Measurements from ENCODE around the gene PROX1.

The PROX1 gene

DNA sequence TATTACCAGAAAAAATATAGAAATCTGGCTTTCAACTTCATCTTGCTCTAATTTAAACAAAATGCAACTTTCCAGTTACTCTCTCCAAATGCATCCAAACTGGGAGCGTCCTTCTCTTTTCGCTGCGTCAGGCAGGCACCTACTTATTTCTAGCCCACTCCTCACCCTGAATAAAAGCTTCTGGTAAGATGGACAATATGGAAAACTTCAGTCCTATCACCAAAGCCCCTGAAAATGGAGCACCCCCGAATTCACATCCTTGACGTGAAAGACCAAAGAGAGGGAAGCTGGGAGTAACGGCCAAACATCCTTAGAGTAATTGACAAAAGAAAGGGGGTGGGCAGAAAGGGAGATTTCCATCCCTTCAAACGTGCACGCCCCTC, 5.5 kb upstream of the PROX1 start:
- no peak for DNase-seq

DNA sequence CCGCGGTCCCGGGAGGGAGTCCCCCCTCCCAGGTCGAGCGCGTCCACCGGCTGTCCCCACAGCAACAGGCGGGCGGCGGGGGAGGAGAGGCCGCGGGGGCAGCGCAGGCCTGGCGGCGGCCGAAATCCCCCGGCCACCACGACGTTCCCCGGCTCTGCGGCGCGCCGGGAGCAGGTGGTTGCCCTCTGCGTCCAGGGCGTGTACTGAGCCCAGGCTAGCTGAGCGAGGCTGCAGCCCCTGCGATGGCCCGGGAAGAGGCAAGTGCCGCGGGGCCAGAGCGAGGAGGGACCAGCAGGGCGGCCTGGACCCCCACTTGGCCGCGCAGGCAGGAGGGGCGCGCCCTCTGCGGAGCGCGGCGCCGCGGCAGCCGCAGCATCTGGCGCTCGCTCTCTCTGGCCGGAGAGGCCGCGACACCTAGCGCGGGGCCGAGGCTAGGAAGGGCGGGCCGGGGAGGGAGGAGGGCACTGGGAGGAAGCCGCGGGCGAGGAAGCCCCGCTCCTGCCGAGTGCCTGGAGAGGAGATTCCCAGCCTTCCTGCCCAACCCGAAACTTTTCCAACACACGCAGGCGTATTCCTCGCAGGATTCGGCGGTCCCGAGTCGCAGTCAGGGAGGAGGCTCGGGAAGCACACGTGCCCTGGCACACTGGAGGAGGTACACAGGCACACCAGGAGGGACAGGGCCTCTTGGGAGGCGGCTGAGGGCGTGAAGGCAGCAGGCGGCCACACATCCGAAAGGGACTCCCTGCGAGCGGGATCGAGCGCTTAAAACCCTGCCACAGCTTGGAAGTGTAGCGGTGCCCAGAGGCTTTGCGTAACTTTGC, 4.9 kb upstream of the PROX1 start:
- DNase-seq, result peak; percentile 36

GRCh38 chr1:213983493-213984386, 4.0 kb upstream of the PROX1 start:
- peak; percentile 57 for DNase-seq

DNA sequence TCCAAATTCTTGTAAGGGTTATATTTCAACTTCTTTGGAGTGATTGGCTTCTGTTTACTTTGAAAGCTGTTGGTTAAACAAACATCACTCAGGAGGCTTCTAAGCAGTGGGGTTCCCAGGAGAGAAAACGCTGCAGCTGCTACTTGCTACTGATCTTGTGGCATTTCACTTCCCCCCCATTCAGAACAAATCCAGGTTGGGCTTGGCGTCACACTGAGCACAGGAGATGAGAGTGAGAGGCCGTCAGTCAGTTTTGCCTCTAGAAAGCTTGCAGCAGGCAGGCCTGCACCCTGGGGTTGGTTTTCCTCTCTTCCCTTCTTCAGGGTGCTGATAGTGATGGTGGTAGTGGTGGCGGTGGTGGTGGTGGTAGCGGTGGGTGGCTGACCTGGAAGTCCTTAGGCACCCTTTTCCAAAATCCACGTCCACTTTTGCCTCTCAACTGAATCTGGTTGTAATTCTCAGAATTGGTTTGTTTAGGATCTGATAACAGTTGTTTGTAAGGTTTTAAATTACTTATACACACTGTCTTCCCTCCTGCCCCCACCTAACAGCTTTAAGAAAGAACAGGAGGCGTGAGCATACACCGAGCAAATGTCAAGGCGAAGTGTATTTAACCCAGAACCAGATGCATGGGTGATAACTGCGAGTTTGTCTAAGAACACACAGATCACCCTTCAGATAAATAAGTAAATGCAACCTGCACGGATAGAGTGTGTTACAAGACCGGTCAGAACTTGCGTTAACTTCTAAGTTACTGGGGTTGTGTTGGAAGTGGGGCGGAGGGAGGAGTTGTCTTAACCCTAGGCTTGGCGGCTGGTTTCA, 3.2 kb upstream of the PROX1 start:
- peak; percentile 53 for DNase-seq

DNA sequence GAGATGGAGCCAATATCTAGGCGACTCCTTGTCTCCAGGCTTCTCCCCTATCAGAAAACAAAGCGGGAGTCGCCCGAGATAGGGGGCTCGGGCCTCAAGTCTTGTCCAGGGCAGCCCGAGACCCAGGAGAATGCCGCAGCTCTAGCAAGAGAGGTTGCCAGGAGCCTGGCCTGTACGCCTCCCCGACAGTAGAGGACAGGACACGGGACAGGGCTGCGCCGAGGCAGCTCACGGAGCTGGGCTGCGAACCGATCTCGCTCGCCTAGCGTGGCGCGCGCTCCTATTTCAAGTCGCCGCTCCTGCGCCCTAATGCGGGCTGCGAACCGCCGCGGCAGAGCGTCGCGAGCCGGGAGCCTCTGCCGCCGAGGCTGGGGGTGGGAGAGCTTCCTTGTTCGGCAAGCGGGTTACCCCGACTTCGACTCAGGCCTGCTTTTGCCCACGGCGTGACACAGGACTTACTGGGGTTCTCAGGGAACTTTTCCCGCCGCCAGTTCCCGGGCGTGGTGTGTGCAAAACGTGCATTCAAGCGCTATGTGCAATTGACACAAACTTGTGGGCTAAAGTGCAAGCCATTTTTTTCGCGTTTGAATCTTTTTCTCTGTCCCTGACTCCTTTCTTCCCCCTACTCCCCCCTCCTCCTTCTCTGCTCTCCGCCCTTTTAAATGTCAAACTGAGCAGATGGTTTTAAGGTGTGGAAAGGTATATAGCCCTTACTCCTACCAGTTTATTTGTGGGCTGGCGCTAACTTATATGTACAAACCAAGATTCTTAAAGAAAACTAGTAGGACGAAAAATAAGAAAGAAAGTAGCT, 2.4 kb upstream of the PROX1 start:
- no peak for DNase-seq

- no peak for DNase-seq
Measured at GRCh38 chr1:213986020-213986924, 1.5 kb upstream of the PROX1 start.

DNA sequence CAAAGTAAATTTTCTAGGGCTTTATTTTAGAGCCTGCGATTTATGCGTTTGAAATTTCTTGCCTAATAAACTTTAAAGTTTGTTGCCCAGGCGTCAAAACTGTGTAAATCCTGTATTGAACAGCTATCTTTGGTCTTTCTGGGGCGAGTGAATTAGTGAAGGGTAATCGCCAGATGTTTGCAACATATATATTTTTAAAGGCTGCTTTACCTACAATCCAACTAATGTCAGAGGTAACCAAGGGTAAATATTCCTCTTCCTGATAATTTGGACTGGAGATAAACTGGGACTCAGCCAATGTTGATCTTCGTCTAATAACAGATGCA, 885 bp upstream of the PROX1 start:
- no peak for DNase-seq

DNA sequence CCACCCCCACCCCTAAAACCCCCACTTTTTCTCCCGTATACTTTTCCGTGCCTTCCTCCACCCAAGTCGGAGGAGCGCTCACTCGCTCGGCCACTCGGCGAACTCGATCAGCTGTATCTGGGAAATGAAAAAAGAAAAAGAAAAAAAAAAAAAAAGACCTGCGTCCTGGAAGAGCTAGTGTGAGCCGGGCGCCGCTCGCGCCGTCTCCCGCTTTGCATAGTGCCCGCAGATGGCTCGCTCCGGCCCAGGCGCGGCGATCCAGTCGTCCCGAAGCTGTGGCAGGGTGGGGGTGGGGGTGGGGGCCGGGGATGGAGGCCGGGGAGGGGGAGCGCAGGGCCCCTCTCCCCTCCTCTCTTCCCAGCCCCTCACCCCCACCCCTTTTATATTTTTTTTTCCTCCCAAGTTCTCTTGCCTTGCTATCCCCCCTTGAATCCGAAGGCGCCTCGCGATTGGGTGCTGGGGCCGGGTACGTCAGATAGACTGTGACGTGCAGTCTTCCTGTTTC, 299 bp upstream of the PROX1 start:
- DNase-seq, result no peak

- no peak for DNase-seq
Measured at GRCh38 chr1:213988507-213989001, 781 bp downstream of the PROX1 start.

- peak; percentile 24 for DNase-seq
Measured at GRCh38 chr1:213989002-213989855, 1.5 kb downstream of the PROX1 start.

GRCh38 chr1:213993929-213994328, 6.2 kb downstream of the PROX1 start:
- DNase-seq, result no peak

- DNase-seq, result no peak
Measured at GRCh38 chr1:213994888-213995287, 7.1 kb downstream of the PROX1 start.

DNA sequence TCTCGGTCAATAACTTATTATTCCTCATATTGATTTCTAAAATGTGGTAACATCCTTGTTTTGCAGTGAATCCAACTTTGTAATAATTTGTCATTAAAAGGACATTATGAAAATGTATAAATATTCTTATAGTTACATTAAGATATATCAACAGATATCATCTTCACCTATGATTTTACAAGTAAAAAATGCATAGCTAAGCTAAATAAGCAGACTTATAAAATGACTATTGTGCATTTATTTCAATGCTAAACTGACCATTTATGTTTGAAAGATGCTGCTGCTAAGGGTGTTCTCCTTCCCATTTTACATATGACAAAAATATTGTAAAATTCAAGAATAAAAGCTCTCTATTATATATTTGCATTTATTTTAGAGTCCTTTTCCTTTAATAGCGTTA, 7.8 kb downstream of the PROX1 start:
- no peak for DNase-seq

DNA sequence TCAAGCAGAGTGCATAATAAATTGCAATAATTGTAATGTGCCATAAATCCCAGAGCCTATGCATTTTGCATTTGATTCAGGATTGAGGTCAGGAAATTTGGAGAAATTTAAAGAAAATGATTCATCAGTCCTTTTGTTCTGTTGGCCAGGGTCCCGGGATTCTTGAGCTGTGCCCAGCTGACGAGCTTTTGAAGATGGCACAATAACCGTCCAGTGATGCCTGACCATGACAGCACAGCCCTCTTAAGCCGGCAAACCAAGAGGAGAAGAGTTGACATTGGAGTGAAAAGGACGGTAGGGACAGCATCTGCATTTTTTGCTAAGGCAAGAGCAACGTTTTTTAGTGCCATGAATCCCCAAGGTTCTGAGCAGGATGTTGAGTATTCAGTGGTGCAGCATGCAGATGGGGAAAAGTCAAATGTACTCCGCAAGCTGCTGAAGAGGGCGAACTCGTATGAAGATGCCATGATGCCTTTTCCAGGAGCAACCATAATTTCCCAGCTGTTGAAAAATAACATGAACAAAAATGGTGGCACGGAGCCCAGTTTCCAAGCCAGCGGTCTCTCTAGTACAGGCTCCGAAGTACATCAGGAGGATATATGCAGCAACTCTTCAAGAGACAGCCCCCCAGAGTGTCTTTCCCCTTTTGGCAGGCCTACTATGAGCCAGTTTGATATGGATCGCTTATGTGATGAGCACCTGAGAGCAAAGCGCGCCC, 8.7 kb downstream of the PROX1 start:
- no peak for DNase-seq

DNA sequence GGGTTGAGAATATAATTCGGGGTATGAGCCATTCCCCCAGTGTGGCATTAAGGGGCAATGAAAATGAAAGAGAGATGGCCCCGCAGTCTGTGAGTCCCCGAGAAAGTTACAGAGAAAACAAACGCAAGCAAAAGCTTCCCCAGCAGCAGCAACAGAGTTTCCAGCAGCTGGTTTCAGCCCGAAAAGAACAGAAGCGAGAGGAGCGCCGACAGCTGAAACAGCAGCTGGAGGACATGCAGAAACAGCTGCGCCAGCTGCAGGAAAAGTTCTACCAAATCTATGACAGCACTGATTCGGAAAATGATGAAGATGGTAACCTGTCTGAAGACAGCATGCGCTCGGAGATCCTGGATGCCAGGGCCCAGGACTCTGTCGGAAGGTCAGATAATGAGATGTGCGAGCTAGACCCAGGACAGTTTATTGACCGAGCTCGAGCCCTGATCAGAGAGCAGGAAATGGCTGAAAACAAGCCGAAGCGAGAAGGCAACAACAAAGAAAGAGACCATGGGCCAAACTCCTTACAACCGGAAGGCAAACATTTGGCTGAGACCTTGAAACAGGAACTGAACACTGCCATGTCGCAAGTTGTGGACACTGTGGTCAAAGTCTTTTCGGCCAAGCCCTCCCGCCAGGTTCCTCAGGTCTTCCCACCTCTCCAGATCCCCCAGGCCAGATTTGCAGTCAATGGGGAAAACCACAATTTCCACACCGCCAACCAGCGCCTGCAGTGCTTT, 9.4 kb downstream of the PROX1 start:
- no peak for DNase-seq

GRCh38 chr1:213997772-213998107, 10.0 kb downstream of the PROX1 start:
- DNase-seq, result no peak

- DNase-seq, result no peak
Measured at GRCh38 chr1:213998785-213999184, 11.0 kb downstream of the PROX1 start.

- no peak for DNase-seq
Measured at GRCh38 chr1:213999732-214000131, 12.0 kb downstream of the PROX1 start.

DNA sequence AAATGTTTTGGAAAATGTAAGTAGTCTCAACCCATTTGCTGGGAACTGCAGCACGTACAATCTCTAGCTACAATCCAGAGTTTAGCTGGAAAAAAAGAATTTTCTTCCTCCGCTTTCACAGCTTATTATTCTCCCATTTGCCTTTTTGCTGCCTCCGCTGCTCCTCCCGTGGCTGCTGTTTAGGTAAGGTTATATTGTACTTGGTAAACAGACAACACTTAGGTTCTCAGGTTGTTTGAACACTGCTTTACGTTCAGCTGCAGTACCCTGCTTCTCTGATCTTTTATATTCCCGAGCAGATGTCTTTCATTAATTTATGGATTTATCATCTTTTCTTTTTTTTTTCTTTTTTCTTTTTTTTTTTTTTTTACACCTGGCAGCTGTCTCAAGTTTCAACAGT, 14.3 kb downstream of the PROX1 start:
- no peak for DNase-seq

Measured in DMS 273 treated with DMSO at 0.1 percent for 48 hours (cell line).